Sigmoid colon (tissue), 4 donors: ENCODE data around the gene DHRS9.

Experiments used
- CTCF ChIP-seq, 4 experiments: fragments of 450-650 bp in 3 of 4; fragments of 200-600 bp in 1 of 4; IDR thresholded peaks; one replicate each; pipeline ENCODE4 v1.5.1; 2016 to 2019; ENCODE audit warnings: antibody characterized with exemption in 4 of 4, mild to moderate bottlenecking in 3 of 4, moderate library complexity in 2 of 4
- POLR2A ChIP-seq, 2 donors: fragments of 450-650 bp; IDR thresholded peaks; one replicate each; pipeline ENCODE4 v1.6.1; 2016; ENCODE audit warnings: antibody characterized with exemption in 2 of 2, mild to moderate bottlenecking in 2 of 2, moderate library complexity in 2 of 2
- POLR2AphosphoS5 ChIP-seq, 4 donors: sonication (generic); formaldehyde crosslinking; IDR thresholded peaks; one replicate each; pipeline ENCODE4 v1.6.1; 2017; ENCODE audit warnings: antibody characterized with exemption in 4 of 4

GRCh38 chr2:169081551-169081950 lies 12.2 kb downstream of the DHRS9 start:
- TF ChIP-seq POLR2A (IDR thresholded peaks at IDR 0.05) (no peak), CTCF (IDR thresholded peaks at IDR 0.05) (no peak), POLR2AphosphoS5 (IDR thresholded peaks at IDR 0.05) (no peak)
